Fibroblast of lung (primary cell): ENCODE data around the gene KRTAP19-4. TPM values are rescaled to one million over a fixed set of nuclear protein-coding genes. Genes with fewer than 3 reads are reported as not detected.

Source experiments
- DNase-seq, 2 donors: peaks; one replicate each; pipeline versions ENCODE4 v3.0.0 to v3.0.0-alpha.2; 2010; ENCODE audit warnings: low read depth in 2 of 2
- H2AFZ ChIP-seq: 2 replicates; pipeline ENCODE4 v1.5.1; 2012; ENCODE audit warnings: low read length, control low read depth, inconsistent platforms
- H3K27ac ChIP-seq: 2 replicates; pipeline ENCODE4 v1.5.1; 2011; ENCODE audit warnings: low read length, control low read depth; ENCODE audit not compliant: insufficient read depth
- H3K27me3 ChIP-seq: 2 replicates; pipeline ENCODE4 v1.5.1; 2011; ENCODE audit warnings: mild to moderate bottlenecking, low read length; ENCODE audit not compliant: control insufficient read depth, insufficient read depth
- H3K36me3 ChIP-seq: 2 replicates; pipeline ENCODE4 v1.5.1; 2011; ENCODE audit warnings: low read length; ENCODE audit not compliant: control insufficient read depth, insufficient read depth
- H3K4me1 ChIP-seq: 2 replicates; pipeline ENCODE4 v1.5.1; 2011; ENCODE audit warnings: low read length; ENCODE audit not compliant: control insufficient read depth, insufficient read depth; ENCODE audit errors: extremely low read depth
- H3K4me2 ChIP-seq: 2 replicates; pipeline ENCODE4 v1.5.1; 2011; ENCODE audit warnings: low read length, control low read depth; ENCODE audit not compliant: insufficient read depth; ENCODE audit errors: extremely low read depth
- H3K4me3 ChIP-seq, 4 experiments: fragments of 200-600 bp in 1 of 4; sonication (generic) in 1 of 4; replicated peaks in 1 of 4; 2 replicates each; pipeline ENCODE4 v1.5.1; 2011 to 2016; ENCODE audit warnings: low read length in 4 of 4, low read depth in 3 of 4, mild to moderate bottlenecking in 3 of 4, control low read depth in 2 of 4, inconsistent platforms in 1 of 4, mixed read lengths in 1 of 4; ENCODE audit not compliant: insufficient read depth in 1 of 4; ENCODE audit errors: control extremely low read depth in 1 of 4
- H3K79me2 ChIP-seq: 2 replicates; pipeline ENCODE4 v1.5.1; 2012; ENCODE audit warnings: mild to moderate bottlenecking, low read length, inconsistent platforms; ENCODE audit not compliant: control insufficient read depth, insufficient read depth
- H3K9ac ChIP-seq: 2 replicates; pipeline ENCODE4 v1.5.1; 2011; ENCODE audit warnings: mild to moderate bottlenecking, low read length, control low read depth; ENCODE audit not compliant: insufficient read depth
- H3K9me3 ChIP-seq: 2 replicates; pipeline ENCODE4 v1.5.1; 2012; ENCODE audit warnings: low read depth, low read length; ENCODE audit not compliant: control insufficient read depth, insufficient read depth
- H4K20me1 ChIP-seq: 2 replicates; pipeline ENCODE4 v1.5.1; 2011; ENCODE audit warnings: low read length; ENCODE audit not compliant: control insufficient read depth, insufficient read depth; ENCODE audit errors: extremely low read depth
- CTCF ChIP-seq, 2 donors: IDR thresholded peaks in 1 of 2; conservative IDR thresholded peaks in 1 of 2; 1 replicate in 1 of 2; 2 replicates in 1 of 2; pipeline ENCODE4 v1.5.1; 2011 to 2012; ENCODE audit warnings: low read length in 2 of 2, control low read depth in 1 of 2, inconsistent platforms in 1 of 2, low read depth in 1 of 2, mild to moderate bottlenecking in 1 of 2
- EZH2 ChIP-seq: IDR thresholded peaks from 2 replicates; pipeline ENCODE4 v1.5.1; 2012; ENCODE audit warnings: low read length, control low read depth, mild to moderate bottlenecking; ENCODE audit errors: missing control alignments
- polyA plus RNA-seq, 2 donors: library from polyadenylated mRNA; depleted of rRNA in 1 of 2; stranded (reverse) in 1 of 2; unstranded in 1 of 2; fragments of >200 nt; gene quantifications; 2 replicates each; pipeline ENCODE4 v1.2.1, GENCODE V29; 2011 to 2012; ENCODE audit warnings: missing spikeins in 1 of 2
- total RNA-seq: library from RNA; depleted of rRNA; stranded (reverse); fragments of >200 nt; gene quantifications from 2 replicates; pipeline ENCODE4 v1.2.1, GENCODE V29; 2014

The KRTAP19-4 gene
- total and polyA plus RNA-seq, 2 donors (not counting 1 experiment from before 2014, with no cell fraction given), result not detected

- no peaks in the 10 kb centered on the region for H3K79me2 ChIP-seq
- no peak for DNase-seq
- H3K9ac ChIP-seq, result no peak overlapping the region
Observed at GRCh38 chr21:30482130-30482529, 14.8 kb downstream of the KRTAP19-4 start.

GRCh38 chr21:30480145-30480544, 16.8 kb downstream of the KRTAP19-4 start, which contains the start of gene KRTAP19-1:
Gene KRTAP19-1, minus strand, starts transcription at chr21:30480367. Its CDS starts 50 bp downstream, at chr21:30480317.
- no peak for DNase-seq
- no peaks in the 10 kb centered on the region for H3K36me3 ChIP-seq
- H3K4me1 ChIP-seq, result no peaks in the 10 kb centered on the region
- no peaks in the 10 kb centered on the region for H3K9me3 ChIP-seq
- no peak within 1 kb of the TSS for H2AFZ ChIP-seq
- no peak within 1 kb of the TSS for H3K4me3 ChIP-seq
- no peaks in the 10 kb centered on the region for H3K27me3 ChIP-seq
- TF ChIP-seq CTCF (conservative IDR thresholded peaks at IDR 0.05 in 1 of 2, IDR thresholded peaks at IDR 0.05 in 1 of 2; ENCODE audit: low read depth in 1 of 2, low read length in 2 of 2), result no peak
- no peak for TF ChIP-seq EZH2
- no peak within 1 kb of the TSS for H3K4me2 ChIP-seq
- H4K20me1 ChIP-seq, result no peaks in the 10 kb centered on the region
- no peaks in the 10 kb centered on the region for H3K79me2 ChIP-seq
- H3K27ac ChIP-seq, result no peak within 1 kb of the TSS
- no peak within 1 kb of the TSS for H3K9ac ChIP-seq

More at GRCh38 chr21:30482130-30482529, 14.8 kb downstream of the KRTAP19-4 start:
- H3K27me3 ChIP-seq, result no peaks in the 10 kb centered on the region
- no peaks in the 10 kb centered on the region for H3K36me3 ChIP-seq
- no peaks in the 10 kb centered on the region for H3K9me3 ChIP-seq
- no peak overlapping the region for H2AFZ ChIP-seq
- no peak overlapping the region for H3K27ac ChIP-seq
- TF ChIP-seq EZH2, result no peak
- no peak for TF ChIP-seq CTCF (conservative IDR thresholded peaks at IDR 0.05 in 1 of 2, IDR thresholded peaks at IDR 0.05 in 1 of 2; ENCODE audit: low read depth in 1 of 2, low read length in 2 of 2)
- H3K4me2 ChIP-seq, result no peak overlapping the region
- no peaks in the 10 kb centered on the region for H3K4me1 ChIP-seq
- no peak overlapping the region for H3K4me3 ChIP-seq
- H4K20me1 ChIP-seq, result no peaks in the 10 kb centered on the region

GRCh38 chr21:30479259-30479658, 17.7 kb downstream of the KRTAP19-4 start:
- no peak for DNase-seq
- Histone ChIP-seq H4K20me1 (no peaks in the 10 kb centered on the region), H3K79me2 (no peaks in the 10 kb centered on the region), H3K9ac (no peak overlapping the region), H2AFZ (no peak overlapping the region), H3K9me3 (no peaks in the 10 kb centered on the region), H3K4me3 (no peak overlapping the region), H3K27ac (no peak overlapping the region), H3K4me1 (no peaks in the 10 kb centered on the region), H3K27me3 (no peaks in the 10 kb centered on the region), H3K4me2 (no peak overlapping the region), H3K36me3 (no peaks in the 10 kb centered on the region)
- no peak for TF ChIP-seq CTCF (conservative IDR thresholded peaks at IDR 0.05 in 1 of 2, IDR thresholded peaks at IDR 0.05 in 1 of 2; ENCODE audit: low read depth in 1 of 2, low read length in 2 of 2)
- TF ChIP-seq EZH2, result no peak
